ENCODE measurements around the gene TESMIN. TPM values are rescaled to one million over a fixed set of nuclear protein-coding genes. Genes with fewer than 3 reads are reported as not detected.

TESMIN gene
- total RNA-seq, 1 experiment from 2014 or later, result 45.2 TPM

- H3K9ac ChIP-seq (ENCODE audit: extremely low read depth, insufficient read length, low read length), result no peak overlapping the region
- H3K27me3 ChIP-seq (ENCODE audit: insufficient read depth, low read length), result no peaks in the 10 kb centered on the region
- no peak overlapping the region for H4K8ac ChIP-seq (replicated peaks; ENCODE audit: insufficient read length, low read depth, low read length)
- no CpG with 5 or more reads among the region's 16 CpGs for WGBS (ENCODE audit: extremely low coverage, insufficient read length, low lambda C conversion rate)
- no peaks in the 10 kb centered on the region for H3K79me1 ChIP-seq (ENCODE audit: insufficient read depth, low read depth, low read length, poor library complexity, severe bottlenecking)
- H4K5ac ChIP-seq (ENCODE audit: insufficient read length, low read depth, low read length), result no peak overlapping the region
- H3K27ac Mint-ChIP-seq, result peak overlapping the region in 1 of 3 experiments; percentile 20; a peak in 1 of 7 replicates
- H2AK5ac ChIP-seq (ENCODE audit: insufficient read length, low read length), result no peak overlapping the region
- peaks cover 0 to 3% (median 0%) of the 10 kb centered on the region in 3 experiments; a peak in 1 of 7 replicates for H3K36me3 Mint-ChIP-seq (ENCODE audit: insufficient read depth in 1 of 3, low read depth in 3 of 3)
- no peak overlapping the region for H2BK15ac ChIP-seq (ENCODE audit: low read depth, low read length)
- peaks cover 1% of the 10 kb centered on the region for H3K27me3 Mint-ChIP-seq (ENCODE audit: low read depth)
- H4K91ac ChIP-seq (ENCODE audit: insufficient read length, low read depth, low read length), result no peak overlapping the region
- TF ChIP-seq, protein P1, sequence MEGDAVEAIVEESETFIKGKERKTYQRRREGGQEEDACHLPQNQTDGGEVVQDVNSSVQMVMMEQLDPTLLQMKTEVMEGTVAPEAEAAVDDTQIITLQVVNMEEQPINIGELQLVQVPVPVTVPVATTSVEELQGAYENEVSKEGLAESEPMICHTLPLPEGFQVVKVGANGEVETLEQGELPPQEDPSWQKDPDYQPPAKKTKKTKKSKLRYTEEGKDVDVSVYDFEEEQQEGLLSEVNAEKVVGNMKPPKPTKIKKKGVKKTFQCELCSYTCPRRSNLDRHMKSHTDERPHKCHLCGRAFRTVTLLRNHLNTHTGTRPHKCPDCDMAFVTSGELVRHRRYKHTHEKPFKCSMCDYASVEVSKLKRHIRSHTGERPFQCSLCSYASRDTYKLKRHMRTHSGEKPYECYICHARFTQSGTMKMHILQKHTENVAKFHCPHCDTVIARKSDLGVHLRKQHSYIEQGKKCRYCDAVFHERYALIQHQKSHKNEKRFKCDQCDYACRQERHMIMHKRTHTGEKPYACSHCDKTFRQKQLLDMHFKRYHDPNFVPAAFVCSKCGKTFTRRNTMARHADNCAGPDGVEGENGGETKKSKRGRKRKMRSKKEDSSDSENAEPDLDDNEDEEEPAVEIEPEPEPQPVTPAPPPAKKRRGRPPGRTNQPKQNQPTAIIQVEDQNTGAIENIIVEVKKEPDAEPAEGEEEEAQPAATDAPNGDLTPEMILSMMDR (conservative IDR thresholded peaks at IDR 0.05), result no peak; the same call in 2 of the 3 replicates
- no peak overlapping the region for H3K23ac ChIP-seq (ENCODE audit: insufficient read length, low read depth, low read length)
- no peaks in the 10 kb centered on the region for H3K23me2 ChIP-seq (ENCODE audit: insufficient read length, low read depth, low read length, poor library complexity, severe bottlenecking)
- H4K20me1 ChIP-seq (ENCODE audit: control insufficient read depth, insufficient read depth, insufficient read length), result no peaks in the 10 kb centered on the region
- H3T11ph ChIP-seq (ENCODE audit: low read length), result no peak overlapping the region
- H3K4ac ChIP-seq (ENCODE audit: low read depth, low read length), result no peak overlapping the region
- DNase-seq, result peak; percentile 70
- H2BK120ac ChIP-seq (ENCODE audit: low read depth, low read length, poor library complexity, severe bottlenecking), result no peak overlapping the region
- no peak overlapping the region for H3K18ac ChIP-seq (ENCODE audit: insufficient read length, low read depth, low read length)
- H3K79me2 ChIP-seq (ENCODE audit: insufficient read depth, low read length), result no peaks in the 10 kb centered on the region
- no peak overlapping the region for H2BK20ac ChIP-seq (ENCODE audit: low read depth, low read length, poor library complexity, severe bottlenecking)
- H3K4me1 ChIP-seq (ENCODE audit: insufficient read depth, low read length), result peaks cover 5% of the 10 kb centered on the region; the same call in 1 of the 2 replicates
- no peak overlapping the region for H3K56ac ChIP-seq (ENCODE audit: insufficient read length, low read depth, low read length)
- no peaks in the 10 kb centered on the region for H3K9me3 ChIP-seq (ENCODE audit: control insufficient read depth, low read depth, low read length)
- peak overlapping the region; percentile 17 to 19; a peak in 2 of 5 replicates for H3K4me3 Mint-ChIP-seq
- no peak overlapping the region for H3K27ac ChIP-seq (ENCODE audit: insufficient read length, low read depth, low read length)
- peaks cover 36 to 41% of the 10 kb centered on the region in 2 experiments for H3K4me1 Mint-ChIP-seq
- no peak overlapping the region for H2AFZ ChIP-seq (ENCODE audit: low read length)
- H3K14ac ChIP-seq (ENCODE audit: insufficient read depth, low read length), result no peak overlapping the region
- no peak overlapping the region for H2BK12ac ChIP-seq (ENCODE audit: insufficient read length, low read depth, low read length)
- no peak overlapping the region for H3K4me2 ChIP-seq (ENCODE audit: insufficient read depth, insufficient read length, low read length)
- peaks cover 3% of the 10 kb centered on the region in 2 experiments; a peak in 3 of 5 replicates for H3K9me3 Mint-ChIP-seq
- no peak overlapping the region for H2BK5ac ChIP-seq (ENCODE audit: insufficient read length, low read length)
These were observed 46.4 kb downstream of the TESMIN start for GRCh38 chr11:68704887-68705286.
